Measurements from ENCODE around the gene PDLIM3. TPM values are rescaled to one million over a fixed set of nuclear protein-coding genes. Genes with fewer than 3 reads are reported as not detected.

PDLIM3 gene
- polyA plus RNA-seq, 3 donors: not detected

DNA sequence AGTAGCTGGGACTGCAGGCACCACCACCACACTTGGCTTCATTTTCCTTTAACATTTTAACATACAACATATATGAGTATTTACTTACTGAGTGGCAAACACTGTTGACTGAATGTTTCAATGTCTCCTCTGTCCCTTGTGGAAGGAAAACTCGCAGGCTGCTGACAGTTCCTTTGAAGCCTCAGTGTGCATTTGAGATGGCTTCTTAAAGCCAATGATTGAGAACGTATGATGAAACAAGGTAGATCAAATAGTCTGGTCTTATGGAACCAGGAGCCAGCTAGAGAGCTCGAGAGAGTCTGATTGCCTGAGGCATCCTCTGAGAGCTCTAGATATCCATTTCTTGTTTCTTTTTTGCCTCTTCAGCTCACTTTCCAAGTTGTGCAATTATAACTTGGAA lies 43.0 kb upstream of the PDLIM3 start:
- WGBS (ENCODE audit: insufficient coverage): 84% methylated on average over 2 of the region's 3 CpGs
- peaks cover 0 to 3% (median 0%) of the 10 kb centered on the region in 7 donors for H3K9me3 Mint-ChIP-seq
- no peak overlapping the region for H3K9ac ChIP-seq (ENCODE audit: insufficient read depth, low read length, poor library complexity, severe bottlenecking)
- H3K4me1 Mint-ChIP-seq: no peaks in the 10 kb centered on the region
- TF ChIP-seq CTCF (IDR thresholded peaks at IDR 0.05): no peak
- peaks cover 0 to 3% of the 10 kb centered on the region in 2 donors for H3K27me3 ChIP-seq (ENCODE audit: control insufficient read depth in 2 of 2, insufficient read depth in 2 of 2, low read length in 2 of 2)
- H3K27ac ChIP-seq (ENCODE audit: low read depth in 1 of 2, low read length in 2 of 2): no peak overlapping the region
- intact Hi-C loops (cut with micrococcal nuclease): no loop called here
- H3K4me2 ChIP-seq (replicated peaks; ENCODE audit: extremely low read depth, low read length, poor library complexity, severe bottlenecking): no peak overlapping the region
- no peak for DNase-seq
- no peak overlapping the region for H3K4me3 Mint-ChIP-seq
- H3K27ac Mint-ChIP-seq: no peak overlapping the region
- peaks cover 9 to 20% (median 18%) of the 10 kb centered on the region in 3 donors for H3K27me3 Mint-ChIP-seq (ENCODE audit: low read depth in 3 of 3)
- H3K4me1 ChIP-seq (ENCODE audit: control insufficient read depth in 1 of 2, insufficient read depth in 2 of 2, low read length in 2 of 2): no peaks in the 10 kb centered on the region
- H3K9me3 ChIP-seq (replicated peaks in 1 of 2; ENCODE audit: control insufficient read depth in 1 of 2, insufficient read depth in 1 of 2, low read length in 2 of 2): no peaks in the 10 kb centered on the region
- H3K36me3 Mint-ChIP-seq: no peaks in the 10 kb centered on the region
- H3K36me3 ChIP-seq (replicated peaks in 1 of 2; ENCODE audit: control insufficient read depth in 1 of 2, insufficient read depth in 2 of 2, low read length in 2 of 2): no peaks in the 10 kb centered on the region
- no peak overlapping the region for H2AFZ ChIP-seq (ENCODE audit: insufficient read depth, low read depth, low read length, poor library complexity, severe bottlenecking)
- H3K79me2 ChIP-seq (ENCODE audit: insufficient read depth, low read length): no peaks in the 10 kb centered on the region
- H4K20me1 ChIP-seq (ENCODE audit: insufficient read depth, low read length): no peaks in the 10 kb centered on the region
- H3K4me3 ChIP-seq (replicated peaks in 1 of 3; ENCODE audit: low read depth in 2 of 3, low read length in 3 of 3): no peak overlapping the region

- Histone ChIP-seq H3K4me3 (replicated peaks in 1 of 3; ENCODE audit: low read depth in 2 of 3, low read length in 3 of 3) (no peak overlapping the region), H3K4me1 (ENCODE audit: control insufficient read depth in 1 of 2, insufficient read depth in 2 of 2, low read length in 2 of 2) (no peaks in the 10 kb centered on the region), H3K27me3 (ENCODE audit: control insufficient read depth in 2 of 2, insufficient read depth in 2 of 2, low read length in 2 of 2) (no peaks in the 10 kb centered on the region), H3K27ac (ENCODE audit: low read depth in 1 of 2, low read length in 2 of 2) (no peak overlapping the region), H4K20me1 (ENCODE audit: insufficient read depth, low read length) (no peaks in the 10 kb centered on the region), H3K36me3 (replicated peaks in 1 of 2; ENCODE audit: control insufficient read depth in 1 of 2, insufficient read depth in 2 of 2, low read length in 2 of 2) (no peaks in the 10 kb centered on the region), H3K4me2 (replicated peaks; ENCODE audit: extremely low read depth, low read length, poor library complexity, severe bottlenecking) (no peak overlapping the region), H3K9me3 (replicated peaks in 1 of 2; ENCODE audit: control insufficient read depth in 1 of 2, insufficient read depth in 1 of 2, low read length in 2 of 2) (no peaks in the 10 kb centered on the region), H2AFZ (ENCODE audit: insufficient read depth, low read depth, low read length, poor library complexity, severe bottlenecking) (no peak overlapping the region), H3K9ac (ENCODE audit: insufficient read depth, low read length, poor library complexity, severe bottlenecking) (no peak overlapping the region), H3K79me2 (ENCODE audit: insufficient read depth, low read length) (no peaks in the 10 kb centered on the region)
- no peak for TF ChIP-seq CTCF (IDR thresholded peaks at IDR 0.05)
- DNase-seq: no peak
- WGBS (ENCODE audit: insufficient coverage): 100% methylated on average over 2 of the region's 8 CpGs
- H3K27me3 Mint-ChIP-seq (ENCODE audit: low read depth in 3 of 3): peaks cover 9 to 20% (median 18%) of the 10 kb centered on the region in 3 donors
- H3K4me1 Mint-ChIP-seq: no peaks in the 10 kb centered on the region
- H3K27ac Mint-ChIP-seq: no peak overlapping the region
- H3K4me3 Mint-ChIP-seq: no peak overlapping the region
- H3K36me3 Mint-ChIP-seq: no peaks in the 10 kb centered on the region
- intact Hi-C loops (cut with micrococcal nuclease): no loop called here
- peaks cover 0 to 3% (median 0%) of the 10 kb centered on the region in 7 donors for H3K9me3 Mint-ChIP-seq
Measured at GRCh38 chr4:185576962-185577950, 41.9 kb upstream of the PDLIM3 start.

Data from CD14-positive monocyte (primary cell).